Suprapubic skin (tissue), 4 donors: ENCODE results near the gene PSME3IP1. TPM values are rescaled to one million over a fixed set of nuclear protein-coding genes. Genes with fewer than 3 reads are reported as not detected.
"Not testable (repeated sequence)": the region's sequence is repeated elsewhere in the genome, so short reads cannot be mapped to it uniquely, and the experiment has no call there.

Source experiments
- DNase-seq, 2 donors: peaks; one replicate each; pipeline ENCODE4 v3.0.0-alpha.2; 2019; ENCODE audit warnings: low spot score in 2 of 2
- H3K27ac ChIP-seq: fragments of 200-600 bp; sonication (generic); one replicate; pipeline ENCODE4 v1.5.1; 2019
- H3K27me3 ChIP-seq: fragments of 200-600 bp; sonication (generic); one replicate; pipeline ENCODE4 v1.5.1; 2019
- H3K36me3 ChIP-seq: fragments of 200-600 bp; sonication (generic); one replicate; pipeline ENCODE4 v1.5.1; 2019
- H3K4me1 ChIP-seq: fragments of 200-600 bp; sonication (generic); one replicate; pipeline ENCODE4 v1.5.1; 2019
- H3K4me3 ChIP-seq: fragments of 200-600 bp; sonication (generic); one replicate; pipeline ENCODE4 v1.5.1; 2019; ENCODE audit warnings: mild to moderate bottlenecking
- H3K9me3 ChIP-seq: fragments of 200-600 bp; sonication (generic); one replicate; pipeline ENCODE4 v1.5.1; 2019
- EP300 ChIP-seq: sonication (generic); formaldehyde crosslinking; IDR thresholded peaks from one replicate; pipeline ENCODE4 v1.6.1; 2017; ENCODE audit warnings: antibody characterized with exemption
- POLR2A ChIP-seq, 2 donors: fragments of 450-650 bp; IDR thresholded peaks; one replicate each; pipeline ENCODE4 v1.6.1; 2017; ENCODE audit warnings: antibody characterized with exemption in 2 of 2, mild to moderate bottlenecking in 2 of 2, moderate library complexity in 2 of 2
- POLR2AphosphoS5 ChIP-seq, 3 donors: sonication (generic); formaldehyde crosslinking; IDR thresholded peaks; one replicate each; pipeline ENCODE4 v1.6.1; 2017; ENCODE audit warnings: antibody characterized with exemption in 3 of 3
- WGBS: methylation state at CpG from one replicate; pipeline ENCODE4 v1.1.5; 2018; 5-methylcytosine and 5-hydroxymethylcytosine counted together
- total RNA-seq, 4 donors: library from RNA; depleted of rRNA; stranded (reverse); fragments of >200 nt; gene quantifications; one replicate each; pipeline ENCODE4 v1.1.0, GENCODE V29; 2016
- TF ChIP-seq, protein P1 (sequence below), 2 donors: fragments of 200-600 bp in 1 of 2; fragments of 450-650 bp in 1 of 2; sonication (generic) in 1 of 2; IDR thresholded peaks; one replicate each; pipeline ENCODE4 v1.5.1; 2016 to 2019; ENCODE audit warnings: antibody characterized with exemption in 2 of 2, mild to moderate bottlenecking in 1 of 2, moderate library complexity in 1 of 2

Gene PSME3IP1
- total RNA-seq, 4 donors from 2014 or later: 47.1 to 109 (median 60.3) TPM

DNA sequence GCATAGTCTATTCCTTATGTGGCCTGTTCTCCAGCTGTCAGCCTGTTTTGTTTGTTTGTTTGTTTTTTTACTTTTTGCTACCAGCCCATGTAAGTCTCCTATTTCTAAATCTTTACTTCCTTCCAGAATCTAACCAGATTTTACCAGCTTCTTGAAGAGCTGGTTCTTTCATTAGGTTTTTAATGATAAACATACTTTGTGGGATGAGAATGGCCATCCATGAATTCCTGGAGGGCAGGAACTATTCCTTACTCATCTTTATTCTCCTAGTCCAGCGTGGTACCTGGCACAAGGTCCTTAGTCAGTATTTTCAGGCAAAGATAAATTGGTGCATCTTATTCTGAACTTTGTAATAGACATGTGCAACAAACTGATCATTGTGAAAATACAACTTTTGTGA is 17.6 kb upstream of the PSME3IP1 start:
- TF ChIP-seq POLR2AphosphoS5 (IDR thresholded peaks at IDR 0.05) (no peak), EP300 (no peak), POLR2A (IDR thresholded peaks at IDR 0.05) (no peak)
- TF ChIP-seq, protein P1, sequence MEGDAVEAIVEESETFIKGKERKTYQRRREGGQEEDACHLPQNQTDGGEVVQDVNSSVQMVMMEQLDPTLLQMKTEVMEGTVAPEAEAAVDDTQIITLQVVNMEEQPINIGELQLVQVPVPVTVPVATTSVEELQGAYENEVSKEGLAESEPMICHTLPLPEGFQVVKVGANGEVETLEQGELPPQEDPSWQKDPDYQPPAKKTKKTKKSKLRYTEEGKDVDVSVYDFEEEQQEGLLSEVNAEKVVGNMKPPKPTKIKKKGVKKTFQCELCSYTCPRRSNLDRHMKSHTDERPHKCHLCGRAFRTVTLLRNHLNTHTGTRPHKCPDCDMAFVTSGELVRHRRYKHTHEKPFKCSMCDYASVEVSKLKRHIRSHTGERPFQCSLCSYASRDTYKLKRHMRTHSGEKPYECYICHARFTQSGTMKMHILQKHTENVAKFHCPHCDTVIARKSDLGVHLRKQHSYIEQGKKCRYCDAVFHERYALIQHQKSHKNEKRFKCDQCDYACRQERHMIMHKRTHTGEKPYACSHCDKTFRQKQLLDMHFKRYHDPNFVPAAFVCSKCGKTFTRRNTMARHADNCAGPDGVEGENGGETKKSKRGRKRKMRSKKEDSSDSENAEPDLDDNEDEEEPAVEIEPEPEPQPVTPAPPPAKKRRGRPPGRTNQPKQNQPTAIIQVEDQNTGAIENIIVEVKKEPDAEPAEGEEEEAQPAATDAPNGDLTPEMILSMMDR (IDR thresholded peaks at IDR 0.05): no peak
- no peak overlapping the region for H3K4me3 ChIP-seq
- no peak for DNase-seq
- H3K9me3 ChIP-seq: no peaks in the 10 kb centered on the region
- H3K36me3 ChIP-seq: peaks cover 35% of the 10 kb centered on the region
- 47% methylated on average over 1 of the region's 1 CpG for WGBS
- no peak overlapping the region for H3K27ac ChIP-seq
- H3K4me1 ChIP-seq: no peaks in the 10 kb centered on the region
- no peaks in the 10 kb centered on the region for H3K27me3 ChIP-seq

DNA sequence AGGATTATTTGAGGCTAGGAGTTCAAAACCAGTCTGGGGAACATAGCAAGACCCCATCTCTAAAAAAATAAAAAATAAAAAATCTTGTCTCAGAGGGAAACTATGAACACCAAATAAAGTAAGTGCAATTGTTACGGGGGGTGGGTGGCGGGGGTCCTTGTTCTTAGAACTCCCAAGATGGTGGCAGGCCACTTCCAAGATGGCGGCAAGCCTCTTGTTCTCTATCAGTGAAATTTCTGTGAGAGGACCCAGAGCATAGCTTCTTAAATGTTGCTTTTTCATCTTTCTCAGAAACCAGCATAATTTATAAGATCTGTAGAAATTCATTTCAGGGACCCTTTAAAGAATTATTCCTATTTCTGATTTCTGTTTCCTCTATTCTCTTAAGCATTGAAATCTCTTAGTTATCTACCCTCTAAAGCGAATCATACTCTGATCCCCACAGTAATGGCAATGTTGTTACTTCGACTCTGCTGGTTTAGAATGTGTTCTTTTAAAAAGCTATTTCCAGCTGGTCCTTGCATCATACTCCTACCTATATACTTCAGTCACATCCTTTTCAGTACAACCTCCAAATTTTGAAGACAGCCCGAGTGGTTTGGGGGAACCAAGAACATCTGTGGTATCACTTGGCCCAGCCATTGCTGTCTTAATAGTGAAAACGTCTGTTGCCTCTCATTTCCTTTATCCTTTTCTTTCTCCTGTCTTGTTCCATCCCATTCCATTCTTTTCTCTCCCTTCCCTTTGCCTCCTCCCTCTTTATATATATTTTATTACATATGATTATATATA is 16.5 kb upstream of the PSME3IP1 start:
- Histone ChIP-seq H3K4me1 (no peaks in the 10 kb centered on the region), H3K27ac (no peak overlapping the region), H3K36me3 (peaks cover 26% of the 10 kb centered on the region), H3K9me3 (no peaks in the 10 kb centered on the region), H3K27me3 (no peaks in the 10 kb centered on the region), H3K4me3 (no peak overlapping the region)
- TF ChIP-seq POLR2AphosphoS5 (IDR thresholded peaks at IDR 0.05) (no peak), EP300 (no peak)
- WGBS: 92% methylated on average over 7 of the region's 7 CpGs
- DNase-seq: no peak

DNA sequence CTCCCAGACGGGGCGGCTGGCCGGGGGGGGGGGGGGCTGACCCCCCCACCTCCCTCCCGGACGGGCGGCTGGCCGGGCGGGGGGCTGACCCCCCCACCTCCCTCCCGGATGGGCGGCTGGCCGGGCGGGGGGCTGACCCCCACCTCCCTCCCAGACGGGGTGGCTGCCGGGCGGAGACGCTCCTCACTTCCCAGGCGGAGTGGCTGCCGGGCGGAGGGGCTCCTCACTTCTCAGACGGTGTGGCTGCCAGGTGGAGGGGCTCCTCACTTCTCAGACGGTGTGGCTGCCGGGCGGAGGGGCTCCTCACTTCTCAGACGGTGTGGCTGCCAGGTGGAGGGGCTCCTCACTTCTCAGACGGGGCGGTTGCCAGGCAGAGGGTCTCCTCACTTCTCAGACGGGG is 15.1 kb upstream of the PSME3IP1 start:
- not testable (repeated sequence) for H3K27ac ChIP-seq
- WGBS: 93% methylated on average over 12 of the region's 27 CpGs

DNA sequence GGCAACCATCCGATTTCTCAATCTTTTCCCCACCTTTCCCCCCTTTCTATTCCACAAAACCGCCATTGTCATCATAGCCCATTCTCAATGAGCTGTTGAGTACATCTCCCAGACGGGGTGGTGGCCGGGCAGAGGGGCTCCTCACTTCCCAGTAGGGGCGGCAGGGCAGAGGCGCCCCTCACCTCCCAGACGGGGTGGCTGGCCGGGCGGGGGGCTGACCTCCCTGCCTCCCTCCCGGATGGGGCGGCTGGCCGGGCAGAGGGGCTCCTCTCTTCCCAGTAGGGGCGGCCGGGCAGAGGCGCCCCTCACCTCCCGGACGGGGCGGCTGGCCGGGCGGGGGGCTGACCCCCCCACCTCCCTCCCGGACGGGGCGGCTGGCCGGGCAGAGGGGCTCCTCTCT is 14.5 kb upstream of the PSME3IP1 start:
- H3K4me3 ChIP-seq, H3K27me3 ChIP-seq, H3K4me1 ChIP-seq, H3K27ac ChIP-seq, DNase-seq, H3K9me3 ChIP-seq, H3K36me3 ChIP-seq: not testable (repeated sequence)
- 92% methylated on average over 12 of the region's 24 CpGs for WGBS

More for the DNA sequence above, 15.1 kb upstream of the PSME3IP1 start:
- peaks cover 13% of the 10 kb centered on the region for H3K36me3 ChIP-seq
- not testable (repeated sequence) for H3K27me3 ChIP-seq, H3K4me1 ChIP-seq, H3K4me3 ChIP-seq, DNase-seq, H3K9me3 ChIP-seq

DNA sequence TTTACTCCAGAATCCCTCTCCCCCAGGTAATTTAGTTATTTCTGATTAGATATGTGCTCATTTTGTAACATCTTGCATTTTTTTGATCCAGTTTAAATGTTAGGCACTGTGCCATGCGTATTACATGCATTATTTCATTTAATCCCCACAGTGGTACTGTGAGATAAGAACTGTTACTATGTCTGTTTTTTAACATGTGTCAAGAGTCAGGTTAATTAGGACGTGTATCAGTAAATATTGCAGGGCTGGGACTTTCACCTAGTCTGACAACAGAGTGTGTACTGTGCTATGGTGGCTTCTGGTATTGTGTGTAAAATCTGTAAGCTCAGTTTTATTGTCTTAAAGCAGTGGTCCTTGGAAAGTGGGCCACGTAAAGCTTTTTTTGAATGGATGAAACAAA is 10.9 kb upstream of the PSME3IP1 start:
- Histone ChIP-seq H3K4me1 (peaks cover 9% of the 10 kb centered on the region), H3K4me3 (no peak overlapping the region), H3K36me3 (no peaks in the 10 kb centered on the region), H3K9me3 (no peaks in the 10 kb centered on the region), H3K27me3 (no peaks in the 10 kb centered on the region), H3K27ac (no peak overlapping the region)
- TF ChIP-seq, protein P1 (IDR thresholded peaks at IDR 0.05): no peak
- TF ChIP-seq POLR2AphosphoS5 (IDR thresholded peaks at IDR 0.05): no peak
- TF ChIP-seq EP300: no peak
- TF ChIP-seq POLR2A (IDR thresholded peaks at IDR 0.05): no peak
- WGBS: 74% methylated on average over 3 of the region's 3 CpGs
- no peak for DNase-seq

DNA sequence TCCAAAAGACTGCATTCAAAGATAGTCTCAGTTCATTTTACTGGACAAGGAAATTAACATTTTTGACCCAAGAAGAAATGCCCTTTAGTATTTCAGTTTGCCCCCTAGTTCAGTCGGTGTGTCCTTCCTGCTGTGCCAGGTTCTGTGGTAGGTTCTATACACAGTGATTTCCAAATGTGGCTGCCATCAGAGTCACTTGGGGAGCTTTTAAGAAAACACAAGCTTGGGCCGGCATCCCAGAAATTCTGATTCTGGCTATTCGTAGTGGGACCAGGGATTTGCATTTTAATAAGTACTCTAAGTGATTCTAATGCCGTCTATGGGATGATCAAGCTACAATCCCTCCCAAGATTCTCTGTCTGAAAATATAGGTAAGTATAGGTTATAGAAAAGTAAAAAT is 10.4 kb upstream of the PSME3IP1 start:
- 70% methylated on average over 4 of the region's 4 CpGs for WGBS
- no peak for TF ChIP-seq POLR2A (IDR thresholded peaks at IDR 0.05)
- no peak for TF ChIP-seq POLR2AphosphoS5 (IDR thresholded peaks at IDR 0.05)
- no peak for TF ChIP-seq EP300
- TF ChIP-seq, protein P1 (IDR thresholded peaks at IDR 0.05): no peak
- Histone ChIP-seq H3K27me3 (no peaks in the 10 kb centered on the region), H3K4me3 (no peak overlapping the region), H3K27ac (no peak overlapping the region), H3K9me3 (no peaks in the 10 kb centered on the region), H3K36me3 (no peaks in the 10 kb centered on the region), H3K4me1 (peaks cover 14% of the 10 kb centered on the region)
- no peak for DNase-seq

DNA sequence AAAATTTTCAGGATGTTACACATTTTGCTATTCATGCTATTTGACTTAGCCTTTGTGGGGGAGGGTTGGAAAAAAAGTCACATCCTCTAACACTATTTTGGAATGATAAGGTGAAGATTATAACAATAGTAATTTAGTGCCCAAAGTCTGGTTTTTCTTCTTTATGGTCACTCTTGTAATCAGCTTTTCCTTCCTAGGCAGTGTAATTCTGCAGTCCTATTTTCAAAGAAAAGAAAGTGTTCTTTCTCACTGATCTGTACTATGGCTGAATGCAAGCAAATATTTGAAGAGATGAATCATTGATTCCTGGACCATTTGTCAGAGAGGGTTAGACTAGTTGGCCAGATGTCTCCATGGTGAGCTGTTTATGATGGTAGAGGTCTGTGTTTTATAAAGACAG is 8.7 kb upstream of the PSME3IP1 start:
- Histone ChIP-seq H3K27me3 (no peaks in the 10 kb centered on the region), H3K4me1 (peaks cover 27% of the 10 kb centered on the region), H3K36me3 (no peaks in the 10 kb centered on the region), H3K27ac (no peak overlapping the region), H3K4me3 (no peak overlapping the region), H3K9me3 (no peaks in the 10 kb centered on the region)
- TF ChIP-seq POLR2A (IDR thresholded peaks at IDR 0.05) (no peak), POLR2AphosphoS5 (IDR thresholded peaks at IDR 0.05) (no peak), EP300 (no peak)
- TF ChIP-seq, protein P1 (IDR thresholded peaks at IDR 0.05): no peak
- DNase-seq: no peak
